GM18526 (cell line): Measurements from ENCODE around the gene CYP4B1.

Experiments
- POLR2A ChIP-seq: IDR thresholded peaks from 3 replicates; pipeline ENCODE4 v1.6.1; 2011; ENCODE audit not compliant: insufficient read length; ENCODE audit errors: extremely low read depth

CYP4B1 gene

DNA sequence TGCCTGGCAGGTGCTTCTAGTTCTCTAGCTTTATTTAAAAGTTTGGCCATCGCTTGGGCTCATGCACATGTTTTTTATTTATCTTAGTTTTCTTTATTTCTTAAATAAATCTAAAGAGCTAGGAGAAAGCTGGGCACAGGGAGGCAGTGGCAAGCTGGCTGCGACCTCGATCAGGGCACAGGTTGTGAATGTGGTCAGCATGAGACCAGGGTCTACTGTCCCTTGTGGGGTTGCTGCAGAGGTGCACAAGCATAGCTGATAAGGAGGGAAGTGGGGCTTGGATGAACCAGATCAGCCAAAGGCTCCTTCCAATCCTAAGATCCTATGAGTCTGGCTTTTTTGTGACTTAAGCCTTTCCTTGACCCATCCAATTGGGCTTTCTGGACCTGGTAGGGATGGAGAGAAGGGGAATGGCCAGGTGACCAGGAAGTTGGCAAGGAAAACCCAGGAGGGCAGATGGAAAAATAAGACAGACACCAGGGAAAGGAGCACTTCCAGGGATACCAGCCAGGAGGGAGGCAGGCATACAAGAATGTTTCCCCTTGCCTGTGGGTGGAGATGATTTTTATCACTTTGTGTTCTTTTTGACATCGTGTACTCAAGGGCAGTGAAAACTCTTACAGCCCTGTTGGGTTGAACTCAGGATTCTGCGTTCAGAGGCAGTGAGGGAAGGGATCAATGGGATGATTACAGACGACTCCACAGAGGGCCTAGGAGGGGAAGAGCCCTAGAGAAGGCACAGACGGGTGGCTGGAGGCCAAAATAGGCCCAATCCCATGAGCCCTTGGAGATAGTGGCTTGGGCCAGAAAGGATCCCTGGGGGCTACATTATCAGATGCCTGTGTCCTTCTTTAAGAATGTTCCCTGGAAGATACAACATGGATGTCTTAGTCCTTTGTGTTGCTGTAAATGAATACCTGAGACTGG lies 8.5 kb downstream of the CYP4B1 start:
- TF ChIP-seq POLR2A = no peak

GRCh38 chr1:46809071-46809470 lies 10.2 kb downstream of the CYP4B1 start:
- TF ChIP-seq POLR2A = no peak

GRCh38 chr1:46809904-46810303 lies 11.1 kb downstream of the CYP4B1 start:
- no peak for TF ChIP-seq POLR2A

GRCh38 chr1:46810596-46810995 lies 11.8 kb downstream of the CYP4B1 start:
- no peak for TF ChIP-seq POLR2A

DNA sequence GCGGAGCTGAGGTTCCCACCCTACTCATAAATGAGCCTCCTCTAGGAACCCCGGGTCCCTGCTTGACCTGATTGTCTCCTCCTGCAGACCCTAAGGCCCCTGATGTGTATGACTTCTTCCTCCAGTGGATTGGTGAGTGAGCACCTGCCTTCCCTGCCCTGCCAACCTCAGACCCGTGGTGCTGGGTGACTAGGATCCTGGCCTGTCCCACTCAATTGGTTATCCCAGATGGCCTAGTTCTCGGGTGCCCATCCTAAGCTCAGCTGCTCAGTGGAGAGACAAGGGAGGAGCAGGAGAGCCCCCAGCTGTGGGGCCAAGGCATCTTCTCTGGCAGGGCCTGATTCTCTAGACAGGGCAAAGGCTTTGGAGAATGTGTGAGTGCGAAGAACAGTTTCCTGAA lies 12.2 kb downstream of the CYP4B1 start:
- no peak for TF ChIP-seq POLR2A

DNA sequence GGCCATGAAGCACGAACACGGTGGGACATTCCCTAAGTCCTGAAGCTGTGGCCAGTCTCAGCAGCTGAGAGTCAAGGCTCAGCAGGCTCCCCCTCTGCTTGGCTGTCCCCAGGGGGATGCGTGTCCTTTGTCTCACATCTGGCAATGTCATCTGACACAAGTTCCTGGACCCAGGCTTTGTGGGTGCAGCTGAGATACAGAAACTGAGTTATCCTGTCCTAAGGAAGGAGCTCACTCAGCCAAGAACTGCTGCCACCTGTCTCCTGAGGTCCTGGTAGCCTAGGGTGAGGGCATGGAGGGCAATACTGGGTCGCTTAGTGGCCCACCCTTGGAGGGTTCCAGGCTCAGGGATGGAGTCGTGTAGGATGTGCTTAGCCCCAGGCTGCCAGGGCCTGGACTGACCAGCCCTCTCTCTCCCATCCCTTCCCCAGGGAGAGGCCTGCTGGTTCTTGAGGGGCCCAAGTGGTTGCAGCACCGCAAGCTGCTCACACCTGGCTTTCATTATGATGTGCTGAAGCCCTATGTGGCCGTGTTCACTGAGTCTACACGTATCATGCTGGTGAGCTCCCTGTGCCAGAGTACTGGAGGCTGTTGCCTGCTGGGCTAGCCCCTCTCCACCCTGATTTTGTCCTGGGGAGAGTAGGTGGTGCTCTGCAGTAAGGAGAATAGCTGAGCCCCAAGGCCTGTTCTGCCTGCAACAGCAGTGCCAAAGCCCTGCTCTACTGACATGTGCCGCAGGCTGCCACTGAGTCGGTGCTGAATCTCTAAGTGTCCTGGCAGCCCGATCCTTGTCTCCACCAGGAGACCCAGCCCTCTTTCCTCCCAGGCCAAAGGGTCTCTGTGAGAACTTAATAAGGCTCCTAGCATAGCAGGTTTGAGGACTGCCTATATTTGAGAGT lies 13.5 kb downstream of the CYP4B1 start:
- no peak for TF ChIP-seq POLR2A

GRCh38 chr1:46812996-46813857 lies 14.4 kb downstream of the CYP4B1 start:
- no peak for TF ChIP-seq POLR2A

- no peak for TF ChIP-seq POLR2A
Observed at GRCh38 chr1:46813858-46814396, 15.1 kb downstream of the CYP4B1 start.

GRCh38 chr1:46815133-46815532 lies 16.3 kb downstream of the CYP4B1 start:
- TF ChIP-seq POLR2A = no peak

- no peak for TF ChIP-seq POLR2A
Observed at GRCh38 chr1:46816930-46817329, 18.1 kb downstream of the CYP4B1 start.

DNA sequence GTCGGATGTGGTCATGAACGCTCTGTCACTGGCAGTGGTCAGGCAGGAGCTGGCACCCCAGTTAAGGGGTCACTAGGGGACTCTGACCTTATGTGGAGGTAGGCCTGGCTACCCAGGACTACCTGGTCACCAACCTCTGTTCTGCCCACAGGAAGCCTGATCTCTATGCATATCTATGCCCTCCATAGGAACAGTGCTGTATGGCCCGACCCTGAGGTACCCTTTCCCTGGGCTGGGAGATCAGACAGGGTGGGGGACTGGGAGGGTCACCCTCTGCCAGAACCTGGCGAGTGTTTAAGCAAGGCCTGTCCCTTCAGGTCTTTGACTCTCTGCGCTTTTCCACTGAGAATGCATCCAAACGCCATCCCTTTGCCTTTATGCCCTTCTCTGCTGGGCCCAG lies 19.0 kb downstream of the CYP4B1 start:
- no peak for TF ChIP-seq POLR2A

GRCh38 chr1:46818591-46818990 lies 19.7 kb downstream of the CYP4B1 start:
- TF ChIP-seq POLR2A = no peak

GRCh38 chr1:46819335-46819734 lies 20.5 kb downstream of the CYP4B1 start:
- TF ChIP-seq POLR2A = no peak

GRCh38 chr1:46820076-46820475 lies 21.2 kb downstream of the CYP4B1 start:
- TF ChIP-seq POLR2A = no peak
